GM23338 (cell line): ENCODE measurements around the gene GRIN2A. TPM values are rescaled to one million over a fixed set of nuclear protein-coding genes. Genes with fewer than 3 reads are reported as not detected.

Experiments
- ATAC-seq: fragments of 200-7000 bp; cut with Tn5 transposase; 3 replicates; pipeline ENCODE4 v1.9.1; 2020
- DNase-seq: peaks from one replicate; pipeline ENCODE4 v3.0.0-alpha.2; 2015; ENCODE audit warnings: low spot score
- H2AFZ ChIP-seq: fragments of 200-600 bp; sonication (generic); 2 replicates; pipeline ENCODE4 v1.8.0; 2016; ENCODE audit warnings: antibody characterized with exemption, mild to moderate bottlenecking, moderate library complexity
- H3F3A ChIP-seq: fragments of 200-600 bp; sonication (generic); replicated peaks from 2 replicates; pipeline ENCODE4 v1.8.0; 2017; ENCODE audit warnings: antibody characterized with exemption, mixed run types, low read depth
- H3K27ac ChIP-seq: fragments of 200-600 bp; sonication (generic); 2 replicates; pipeline ENCODE4 v1.6.1; 2016; ENCODE audit warnings: low read depth
- H3K27me3 ChIP-seq: fragments of 200-600 bp; sonication (generic); 2 replicates; pipeline ENCODE4 v1.8.0; 2016; ENCODE audit warnings: mild to moderate bottlenecking, mixed run types, moderate library complexity; ENCODE audit not compliant: insufficient read depth
- H3K36me3 ChIP-seq: fragments of 200-600 bp; sonication (generic); 2 replicates; pipeline ENCODE4 v1.8.0; 2016; ENCODE audit warnings: mild to moderate bottlenecking; ENCODE audit not compliant: insufficient read depth
- H3K4me1 ChIP-seq: fragments of 200-600 bp; sonication (generic); 2 replicates; pipeline ENCODE4 v1.8.0; 2016; ENCODE audit warnings: mild to moderate bottlenecking, moderate library complexity; ENCODE audit not compliant: insufficient read depth
- H3K4me2 ChIP-seq: fragments of 200-600 bp; sonication (generic); 2 replicates; pipeline ENCODE4 v1.7.1; 2017; ENCODE audit warnings: mixed run types
- H3K4me3 ChIP-seq: fragments of 200-600 bp; sonication (generic); 2 replicates; pipeline ENCODE4 v1.6.1; 2016; ENCODE audit warnings: mixed run types
- H3K79me2 ChIP-seq: fragments of 200-600 bp; sonication (generic); replicated peaks from 2 replicates; pipeline ENCODE4 v1.8.0; 2017; ENCODE audit warnings: mild to moderate bottlenecking; ENCODE audit not compliant: insufficient read depth
- H3K9me2 ChIP-seq: fragments of 200-600 bp; sonication (generic); 2 replicates; pipeline ENCODE4 v1.8.0; 2017; ENCODE audit not compliant: insufficient read depth
- H4K20me1 ChIP-seq: fragments of 200-600 bp; sonication (generic); replicated peaks from 2 replicates; pipeline ENCODE4 v1.8.0; 2017; ENCODE audit warnings: mild to moderate bottlenecking; ENCODE audit not compliant: insufficient read depth
- H3K27ac Mint-ChIP-seq: 2 replicates; pipeline ENCODE4 v1.8.0; 2020; ENCODE audit warnings: inconsistent platforms, mild to moderate bottlenecking, moderate library complexity, mixed read lengths
- H3K27me3 Mint-ChIP-seq: 3 replicates; pipeline ENCODE4 v1.8.0; 2022; ENCODE audit warnings: low read depth, mild to moderate bottlenecking, moderate library complexity, mixed read lengths, inconsistent platforms; ENCODE audit not compliant: insufficient read depth, poor library complexity
- H3K36me3 Mint-ChIP-seq: 3 replicates; pipeline ENCODE4 v1.8.0; 2021; ENCODE audit warnings: low read depth, mild to moderate bottlenecking, inconsistent platforms, moderate library complexity, mixed read lengths
- H3K4me1 Mint-ChIP-seq: 3 replicates; pipeline ENCODE4 v1.8.0; 2020; ENCODE audit warnings: mild to moderate bottlenecking, inconsistent platforms, mixed read lengths
- H3K4me3 Mint-ChIP-seq: 3 replicates; pipeline ENCODE4 v1.8.0; 2021; ENCODE audit warnings: moderate library complexity, mild to moderate bottlenecking, inconsistent platforms, mixed read lengths
- H3K9me3 Mint-ChIP-seq: 3 replicates; pipeline ENCODE4 v1.8.0; 2020; ENCODE audit warnings: moderate library complexity, mild to moderate bottlenecking, inconsistent platforms, mixed read lengths
- ETS1 ChIP-seq: IDR thresholded peaks from 2 replicates; pipeline ENCODE4 v1.6.1; 2016; ENCODE audit warnings: antibody characterized with exemption
- REST ChIP-seq: IDR thresholded peaks from one replicate; pipeline ENCODE4 v1.6.1; 2018; ENCODE audit warnings: antibody characterized with exemption; ENCODE audit not compliant: unreplicated experiment
- ZNF462 ChIP-seq: fragments of 250-450 bp; sonication (Bioruptor Pico); IDR thresholded peaks from 2 replicates; pipeline ENCODE4 v1.5.0; 2020; ENCODE audit warnings: mild to moderate bottlenecking, moderate library complexity
- polyA plus RNA-seq: library from polyadenylated mRNA; unstranded; fragments of >200 nt; fragmentation: Nextera tagmentation; extraction: Ambion mirVana; gene quantifications from 2 replicates; pipeline ENCODE4 v1.2.1, GENCODE V29; 2016
- total RNA-seq: library from RNA; depleted of rRNA; stranded (reverse); fragments of >200 nt; shearing (Covaris generic); gene quantifications from 2 replicates; pipeline ENCODE4 v1.2.3, GENCODE V29; 2014

The GRIN2A gene
- total and polyA plus RNA-seq, 2 experiments from 2014 or later: 0.89 to 5.1 TPM

GRCh38 chr16:9739301-9739700 is 442.9 kb downstream of the GRIN2A start:
- Mint-ChIP-seq H3K27ac (no peak overlapping the region), H3K4me1 (no peaks in the 10 kb centered on the region), H3K4me3 (no peak overlapping the region), H3K27me3 (no peaks in the 10 kb centered on the region), H3K36me3 (no peaks in the 10 kb centered on the region), H3K9me3 (no peaks in the 10 kb centered on the region)
- H3K4me2 ChIP-seq: no peak overlapping the region
- H3F3A ChIP-seq: no peaks in the 10 kb centered on the region
- H3K9me2 ChIP-seq: peaks cover 4% of the 10 kb centered on the region; the same call in 1 of the 2 replicates
- H3K36me3 ChIP-seq: no peaks in the 10 kb centered on the region
- no peak overlapping the region for H3K4me3 ChIP-seq
- no peaks in the 10 kb centered on the region for H3K4me1 ChIP-seq
- TF ChIP-seq ETS1 (no peak), REST (no peak), ZNF462 (CRISPR knock-in tag) (no peak)
- H3K27ac ChIP-seq: no peak overlapping the region
- H2AFZ ChIP-seq: no peak overlapping the region
- no peak for DNase-seq
- ATAC-seq: no peak
- H4K20me1 ChIP-seq: no peaks in the 10 kb centered on the region
- no peaks in the 10 kb centered on the region for H3K27me3 ChIP-seq
- no peaks in the 10 kb centered on the region for H3K79me2 ChIP-seq
